Prostate gland (tissue), 2 donors: ENCODE data around the gene OR1N1.

Experiments used
- CTCF ChIP-seq, 4 experiments: fragments of 200-600 bp in 2 of 4; fragments of 450-650 bp in 2 of 4; sonication (generic) in 2 of 4; IDR thresholded peaks; 1 replicate in 3 of 4; 2 replicates in 1 of 4; pipeline ENCODE4 v1.5.1; 2016 to 2019; ENCODE audit warnings: antibody characterized with exemption in 4 of 4, mild to moderate bottlenecking in 2 of 4, moderate library complexity in 2 of 4
- POLR2A ChIP-seq: fragments of 450-650 bp; IDR thresholded peaks from one replicate; pipeline ENCODE4 v1.6.1; 2016; ENCODE audit warnings: antibody characterized with exemption, mild to moderate bottlenecking
- POLR2AphosphoS5 ChIP-seq: sonication (generic); formaldehyde crosslinking; IDR thresholded peaks from one replicate; pipeline ENCODE4 v1.6.1; 2017; ENCODE audit warnings: antibody characterized with exemption

GRCh38 chr9:122546196-122546595, 19.1 kb upstream of the OR1N1 start:
- TF ChIP-seq CTCF (IDR thresholded peaks at IDR 0.05), result no peak
- TF ChIP-seq POLR2A, result no peak
- no peak for TF ChIP-seq POLR2AphosphoS5
